HG02610 (cell line): Measurements from ENCODE around the gene CDO1.
"Not testable (repeated sequence)": the region's sequence is repeated elsewhere in the genome, so short reads cannot be mapped to it uniquely, and the experiment has no call there.

Experiments used
- ATAC-seq: cut with Tn5 transposase; IDR thresholded peaks from one replicate; pipeline ENCODE4 v1.9.1; 2021; ENCODE audit warnings: mild to moderate bottlenecking, moderate library complexity; ENCODE audit not compliant: unreplicated experiment

The CDO1 gene

GRCh38 chr5:115831163-115831768, 14.8 kb upstream of the CDO1 start:
- peak; percentile 65 for ATAC-seq

- ATAC-seq, result no peak
Observed at GRCh38 chr5:115829913-115830312, 13.5 kb upstream of the CDO1 start.

GRCh38 chr5:115825948-115826347, 9.5 kb upstream of the CDO1 start:
- no peak for ATAC-seq

DNA sequence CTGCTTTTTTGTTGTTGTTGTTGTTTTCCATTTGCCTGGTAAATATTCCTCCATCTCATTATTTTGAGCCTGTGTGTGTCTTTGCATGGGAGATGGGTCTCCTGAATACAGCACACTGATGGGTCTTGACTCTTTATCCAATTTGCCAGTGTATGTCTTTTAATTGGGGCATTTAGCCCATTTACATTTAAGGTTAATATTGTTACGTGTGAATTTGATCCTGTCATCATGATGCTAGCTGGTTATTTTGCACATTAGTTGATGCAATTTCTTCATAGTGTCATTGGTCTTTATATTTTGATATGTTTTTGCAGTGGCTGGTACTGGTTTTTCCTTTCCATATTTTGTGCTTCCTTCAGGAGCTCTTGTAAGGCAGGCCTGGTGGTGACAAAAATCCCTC, 8.5 kb upstream of the CDO1 start:
- not testable (repeated sequence) for ATAC-seq

DNA sequence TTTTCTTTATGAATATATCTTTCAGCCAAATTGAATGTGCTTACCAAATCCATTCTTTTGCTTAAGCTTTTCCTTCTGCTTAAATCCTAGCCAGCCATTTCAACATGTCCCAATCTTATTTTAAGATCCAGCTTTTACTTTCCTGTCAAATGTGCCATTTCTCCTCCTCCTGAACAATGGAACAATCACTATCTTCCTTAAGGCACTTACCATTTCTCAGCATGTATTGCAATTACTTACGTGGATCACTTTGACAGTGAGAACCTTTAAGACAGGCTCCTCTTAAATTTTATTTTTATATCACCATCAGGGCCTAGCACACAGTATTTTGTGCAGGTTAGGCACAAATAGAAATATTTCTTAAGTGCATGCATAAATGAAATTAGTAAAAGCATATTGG, 4.4 kb upstream of the CDO1 start:
- ATAC-seq, result no peak

- no peak for ATAC-seq
Observed at GRCh38 chr5:115818821-115819220, 2.4 kb upstream of the CDO1 start.

- no peak for ATAC-seq
Observed at GRCh38 chr5:115817386-115817785, 927 bp upstream of the CDO1 start.

GRCh38 chr5:115815693-115816225, 700 bp downstream of the CDO1 start:
- ATAC-seq, result no peak

GRCh38 chr5:115815006-115815692, 1.3 kb downstream of the CDO1 start:
- no peak for ATAC-seq

GRCh38 chr5:115813719-115814118, 2.7 kb downstream of the CDO1 start:
- ATAC-seq, result no peak

GRCh38 chr5:115812372-115812771, 4.1 kb downstream of the CDO1 start:
- no peak for ATAC-seq

DNA sequence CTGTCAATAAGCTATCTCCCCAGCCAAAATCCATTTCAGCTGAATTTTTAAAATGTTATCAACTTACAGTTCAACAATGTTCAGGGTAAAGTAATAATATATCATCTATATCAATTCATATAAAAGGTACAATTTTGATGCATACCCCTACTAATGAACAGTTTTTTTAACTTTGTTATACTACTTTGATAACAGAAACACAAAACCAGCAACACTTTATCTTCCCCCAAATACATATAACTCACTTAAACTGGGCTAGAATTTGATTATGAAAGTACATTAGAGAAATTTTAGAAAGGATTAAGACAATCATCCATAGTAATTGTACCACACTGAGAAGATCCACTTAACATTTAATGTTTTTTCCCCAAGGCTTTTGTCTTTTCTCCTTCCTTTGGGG, 5.1 kb downstream of the CDO1 start:
- ATAC-seq, result no peak

DNA sequence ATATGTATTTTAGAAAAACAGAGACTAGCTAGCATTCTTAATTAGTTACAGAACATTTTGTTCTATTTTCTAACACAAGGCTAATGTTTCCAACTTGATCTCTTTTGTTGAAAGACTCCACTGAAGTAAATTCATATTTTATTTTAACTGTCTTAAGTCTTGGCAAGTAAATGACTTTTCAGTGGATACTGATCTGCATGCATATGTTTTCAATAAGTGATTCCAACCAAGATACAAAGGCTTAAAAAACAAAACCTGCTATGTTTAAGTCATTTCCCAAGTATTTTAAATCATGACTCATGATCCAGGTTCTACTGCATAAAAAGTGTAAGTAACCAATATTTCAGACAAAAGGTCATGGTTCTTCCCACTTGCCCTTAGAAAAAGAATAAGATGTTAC, 5.7 kb downstream of the CDO1 start:
- ATAC-seq, result no peak

DNA sequence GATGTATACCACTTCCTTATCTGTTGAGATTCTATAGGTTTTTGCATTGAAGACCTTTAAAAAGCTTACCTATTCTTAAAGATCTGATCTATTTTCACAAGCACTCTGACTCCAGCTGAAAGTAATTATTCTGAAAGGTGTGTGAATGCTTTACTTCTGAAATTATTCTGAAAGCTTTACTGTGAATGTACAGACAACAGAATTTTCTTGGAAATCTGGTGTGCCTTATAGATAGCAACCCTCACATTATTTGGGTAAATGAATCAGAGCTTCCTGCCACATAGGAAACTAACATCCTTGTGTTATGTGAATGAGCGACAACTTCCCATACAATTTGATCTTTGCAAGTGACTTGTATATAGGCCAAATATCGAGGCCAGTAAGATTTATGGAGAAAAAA, 6.5 kb downstream of the CDO1 start:
- no peak for ATAC-seq

GRCh38 chr5:115808066-115808465, 8.4 kb downstream of the CDO1 start:
- not testable (repeated sequence) for ATAC-seq

DNA sequence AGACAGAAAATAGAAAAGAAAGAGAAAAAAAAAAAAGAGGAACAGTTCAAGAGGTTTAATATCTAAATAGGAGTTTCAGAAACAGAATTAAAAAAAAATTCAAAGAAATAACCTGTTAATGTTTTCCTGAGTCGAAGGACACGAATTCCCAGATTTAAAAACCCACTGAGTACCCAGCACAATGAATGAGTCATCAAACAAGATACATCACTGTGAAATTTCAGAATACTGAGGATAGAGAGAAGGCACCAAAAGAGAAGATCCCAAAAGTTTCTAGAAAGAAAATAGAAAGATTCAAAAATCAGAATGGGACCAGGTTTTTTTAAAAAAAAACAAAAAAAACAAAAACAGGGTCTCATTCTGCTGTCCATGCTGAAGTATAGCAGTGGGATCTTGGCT, 8.8 kb downstream of the CDO1 start:
- no peak for ATAC-seq

- no peak for ATAC-seq
Observed at GRCh38 chr5:115806986-115807653, 9.3 kb downstream of the CDO1 start.

DNA sequence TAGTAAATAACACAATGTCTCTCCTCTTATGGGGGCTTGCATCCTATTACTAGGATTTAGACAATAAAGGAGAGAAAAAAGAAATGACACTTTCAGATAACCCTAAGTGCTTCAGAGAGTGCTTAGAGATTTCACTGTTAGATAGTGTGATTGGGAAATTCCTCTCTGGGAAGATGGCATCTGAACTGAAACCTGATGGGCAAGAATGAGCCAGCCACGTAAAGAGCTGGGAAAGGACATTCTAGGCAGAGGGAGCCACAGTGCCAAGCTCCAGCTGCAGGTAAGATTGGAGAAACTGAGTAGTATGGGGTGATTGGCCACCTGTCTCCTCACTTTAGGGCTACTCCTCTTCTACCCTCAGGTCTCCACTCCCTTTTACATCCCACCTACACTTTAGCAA, 14.5 kb downstream of the CDO1 start:
- no peak for ATAC-seq

- ATAC-seq, result no peak
Observed at GRCh38 chr5:115801152-115801551, 15.3 kb downstream of the CDO1 start.

DNA sequence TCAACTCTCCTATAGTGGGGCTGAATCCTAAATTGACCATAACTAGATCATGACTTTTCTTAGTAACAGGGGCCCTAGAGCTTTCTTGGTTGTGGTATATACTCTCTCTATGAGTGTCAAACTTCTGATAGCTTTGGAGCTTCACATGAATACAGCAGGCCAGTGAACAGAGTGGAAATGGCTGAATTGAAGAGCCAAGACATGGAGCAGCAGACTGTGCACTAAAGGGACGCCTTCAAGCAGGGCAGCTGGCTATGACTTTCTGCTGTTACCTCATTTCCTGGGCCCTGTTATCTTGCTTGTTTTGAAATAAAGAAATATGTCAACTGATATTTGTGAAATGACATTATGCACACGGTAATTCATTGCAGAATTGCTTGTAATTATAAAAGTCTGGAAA, 16.4 kb downstream of the CDO1 start:
- no peak for ATAC-seq

- ATAC-seq, result no peak
Observed at GRCh38 chr5:115798252-115798651, 18.2 kb downstream of the CDO1 start.

- ATAC-seq, result no peak
Observed at GRCh38 chr5:115796656-115797055, 19.8 kb downstream of the CDO1 start.
